Activated naive CD4-positive, alpha-beta T cell treated with anti-CD3 and anti-CD28 coated beads, Interleukin-2, amount 50 U/mL, for 16 hours (primary cell): ENCODE data around the gene MMP2.

Experiments used
- DNase-seq: peaks from one replicate; pipeline ENCODE4 v3.0.0-alpha.2; 2020

MMP2 gene

GRCh38 chr16:55478827-55479429 is at the start of gene MMP2:
MMP2 (plus strand) TSS chr16:55479198; CDS start chr16:55479480, 282 bp downstream.
- DNase-seq = no peak

GRCh38 chr16:55433030-55433429 is 46.0 kb upstream of the MMP2 start:
- no peak for DNase-seq

- no peak for DNase-seq
Observed at GRCh38 chr16:55433535-55433934, 45.5 kb upstream of the MMP2 start.

- DNase-seq = no peak
Observed at GRCh38 chr16:55434000-55434399, 45.0 kb upstream of the MMP2 start.

GRCh38 chr16:55435387-55435786 is 43.6 kb upstream of the MMP2 start:
- DNase-seq = no peak

GRCh38 chr16:55436587-55436986 is 42.4 kb upstream of the MMP2 start:
- no peak for DNase-seq

GRCh38 chr16:55437625-55438024 is 41.4 kb upstream of the MMP2 start:
- no peak for DNase-seq

- DNase-seq = no peak
Observed at GRCh38 chr16:55438281-55438680, 40.7 kb upstream of the MMP2 start.

GRCh38 chr16:55439101-55439690 is 39.8 kb upstream of the MMP2 start:
- DNase-seq = no peak

GRCh38 chr16:55443434-55444346 is 35.3 kb upstream of the MMP2 start:
- no peak for DNase-seq

- no peak for DNase-seq
Observed at GRCh38 chr16:55444754-55445485, 34.1 kb upstream of the MMP2 start.

GRCh38 chr16:55447231-55447630 is 31.8 kb upstream of the MMP2 start:
- no peak for DNase-seq

GRCh38 chr16:55452996-55453395 is 26.0 kb upstream of the MMP2 start:
- DNase-seq = no peak

GRCh38 chr16:55453909-55454308 is 25.1 kb upstream of the MMP2 start:
- DNase-seq = no peak

- no peak for DNase-seq
Observed at GRCh38 chr16:55454861-55455260, 24.1 kb upstream of the MMP2 start.

- no peak for DNase-seq
Observed at GRCh38 chr16:55462241-55462640, 16.8 kb upstream of the MMP2 start.

- no peak for DNase-seq
Observed at GRCh38 chr16:55464375-55464774, 14.6 kb upstream of the MMP2 start.

- peak; percentile 81 for DNase-seq
Observed at GRCh38 chr16:55465077-55465896, 13.7 kb upstream of the MMP2 start.

GRCh38 chr16:55466209-55466608 is 12.8 kb upstream of the MMP2 start:
- DNase-seq = no peak

GRCh38 chr16:55467898-55468297 is 11.1 kb upstream of the MMP2 start:
- DNase-seq = no peak

GRCh38 chr16:55468352-55468990 is 10.5 kb upstream of the MMP2 start:
- no peak for DNase-seq
